ENCODE results near the gene MACIR. TPM values are rescaled to one million over a fixed set of nuclear protein-coding genes. Genes with fewer than 3 reads are reported as not detected.

Gene MACIR
- total and polyA plus RNA-seq, 9 of the 15 experiments (the other 6 are each of a cell fraction or from before 2014, with no cell fraction given): 1.4 to 11.6 (median 9.4) TPM

- no peak overlapping the region for H3K9ac ChIP-seq (ENCODE audit: insufficient read depth in 1 of 2, low read depth in 2 of 2, low read length in 2 of 2)
- no peak overlapping the region for H2AFZ ChIP-seq (ENCODE audit: low read depth, low read length)
- intact Hi-C loops (cut with micrococcal nuclease): no loop called here
- H3K27ac ChIP-seq (ENCODE audit: extremely low read depth, low read depth, low read length): no peak overlapping the region
- no peaks in the 10 kb centered on the region for H4K20me1 ChIP-seq (replicated peaks; ENCODE audit: control insufficient read depth, insufficient read depth, low read length)
- no peak overlapping the region for H3K4me2 ChIP-seq (ENCODE audit: insufficient read depth, low read length)
- no peaks in the 10 kb centered on the region for H3K9me3 ChIP-seq (replicated peaks; ENCODE audit: control insufficient read depth, insufficient read depth, low read depth, low read length)
- H3K4me1 ChIP-seq (replicated peaks in 1 of 2; ENCODE audit: control insufficient read depth in 2 of 2, insufficient read depth in 2 of 2, low read length in 2 of 2): no peaks in the 10 kb centered on the region
- ATAC-seq: no peak
- no peaks in the 10 kb centered on the region for H3K36me3 ChIP-seq (ENCODE audit: control insufficient read depth, insufficient read depth, low read length)
- no peak for FAIRE-seq
- POLR2A ChIA-PET: interaction anchor here (0.7 to 0.9 kb wide), 2 partner anchors 30 to 161 kb away, joined by 3 to 7 read pairs; partner anchors contain the start of gene MACIR
- in situ Hi-C loops (cut with MboI): no loop called here
- 40% methylated on average over 1 of the region's 1 CpG for WGBS (ENCODE audit: insufficient coverage, low coverage, missing lambda C conversion rate)
- H3K9me1 ChIP-seq (ENCODE audit: control insufficient read depth, insufficient read depth, low read length): no peaks in the 10 kb centered on the region
- H3K27me3 ChIP-seq (ENCODE audit: control insufficient read depth in 2 of 2, insufficient read depth in 2 of 2, low read length in 2 of 2): no peaks in the 10 kb centered on the region
- H3K79me2 ChIP-seq (ENCODE audit: control insufficient read depth, insufficient read depth, low read length): no peaks in the 10 kb centered on the region
- CTCF ChIA-PET (ENCODE audit: low intra/inter-chr PET ratio): no interaction called here
- H3K4me3 ChIP-seq: no peak overlapping the region
- no TSS peak for BruUV-seq (replicated peaks)
- DNase-seq (ENCODE audit: extremely low read depth in 1 of 4, low spot score in 3 of 4): no peak
- no peak for TF ChIP-seq ZC3H4 (CRISPR knock-in tag; IDR thresholded peaks at IDR 0.05; ENCODE audit: borderline replicate concordance)
- TF ChIP-seq SIX5 (IDR thresholded peaks at IDR 0.05; ENCODE audit: borderline replicate concordance in 1 of 2, insufficient read depth in 1 of 2, low read depth in 1 of 2, low read length in 2 of 2): no peak
- TF ChIP-seq CEBPG (CRISPR knock-in tag; IDR thresholded peaks at IDR 0.05): no peak
- peak in 1 of 2 experiments; percentile 82; a peak in 2 of 4 replicates for TF ChIP-seq CEBPG (tag; conservative IDR thresholded peaks at IDR 0.05 in 1 of 2, IDR thresholded peaks at IDR 0.05 in 1 of 2)
- TF ChIP-seq RBM17 (IDR thresholded peaks at IDR 0.05; ENCODE audit: borderline replicate concordance, low read depth, low read length): no peak
- no peak for TF ChIP-seq FOXA3 (CRISPR knock-in tag; conservative IDR thresholded peaks at IDR 0.05 in 1 of 2, IDR thresholded peaks at IDR 0.05 in 1 of 2)
- no peak for TF ChIP-seq MGA (IDR thresholded peaks at IDR 0.05)
- TF ChIP-seq ETV5 (CRISPR knock-in tag; IDR thresholded peaks at IDR 0.05; ENCODE audit: low read depth): no peak
- TF ChIP-seq CEBPB (tag; IDR thresholded peaks at IDR 0.05): peak; percentile 74
These were observed 30.5 kb downstream of the MACIR start for GRCh38 chr5:103289024-103289423.
